ENCODE measurements around the gene GRIN2C. TPM values are rescaled to one million over a fixed set of nuclear protein-coding genes. Genes with fewer than 3 reads are reported as not detected.
"Not testable (repeated sequence)": the region's sequence is repeated elsewhere in the genome, so short reads cannot be mapped to it uniquely, and the experiment has no call there.

Gene GRIN2C
- total RNA-seq, 2 donors from 2014 or later = 3.6 TPM; not detected in 1

DNA sequence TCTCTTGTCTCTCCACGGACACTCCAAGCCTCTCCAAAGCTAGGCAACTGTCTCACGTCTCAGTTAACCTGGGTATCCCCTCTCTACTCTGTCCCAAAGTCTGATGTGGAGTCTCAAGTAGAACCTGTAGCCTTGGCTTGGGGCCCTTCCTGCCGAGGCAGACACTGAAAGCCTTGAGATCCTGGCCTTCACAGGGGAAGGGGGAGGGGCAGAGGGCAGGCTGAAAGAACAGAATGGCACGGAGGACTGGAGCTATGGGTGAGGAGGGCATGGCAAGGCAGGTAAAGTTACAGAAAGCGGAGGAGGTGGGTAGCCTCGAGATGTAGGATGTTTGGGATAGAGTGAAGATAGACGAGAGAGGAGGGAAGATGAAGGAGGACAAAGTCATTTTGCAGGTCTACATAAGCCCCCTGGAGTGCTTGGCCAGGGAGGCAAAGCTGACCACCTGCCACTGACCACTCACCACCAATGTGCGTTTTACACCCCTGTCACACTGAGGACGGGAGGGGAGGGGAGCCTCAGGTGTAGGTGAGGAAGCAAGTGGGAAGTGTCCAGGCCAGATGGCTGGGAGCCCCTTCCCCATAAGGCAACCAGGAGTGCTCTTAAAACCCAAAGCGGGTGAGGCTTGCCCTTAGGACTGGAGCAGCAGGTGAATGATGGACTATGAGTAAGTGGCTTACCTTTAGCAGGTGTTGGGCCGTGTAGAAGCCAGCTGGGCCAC, 11.8 kb upstream of the GRIN2C start:
- H3K4me1 ChIP-seq (replicated peaks) = no peaks in the 10 kb centered on the region
- no peaks in the 10 kb centered on the region for H3K27me3 ChIP-seq (replicated peaks; ENCODE audit: insufficient read depth)
- TF ChIP-seq, protein P1, sequence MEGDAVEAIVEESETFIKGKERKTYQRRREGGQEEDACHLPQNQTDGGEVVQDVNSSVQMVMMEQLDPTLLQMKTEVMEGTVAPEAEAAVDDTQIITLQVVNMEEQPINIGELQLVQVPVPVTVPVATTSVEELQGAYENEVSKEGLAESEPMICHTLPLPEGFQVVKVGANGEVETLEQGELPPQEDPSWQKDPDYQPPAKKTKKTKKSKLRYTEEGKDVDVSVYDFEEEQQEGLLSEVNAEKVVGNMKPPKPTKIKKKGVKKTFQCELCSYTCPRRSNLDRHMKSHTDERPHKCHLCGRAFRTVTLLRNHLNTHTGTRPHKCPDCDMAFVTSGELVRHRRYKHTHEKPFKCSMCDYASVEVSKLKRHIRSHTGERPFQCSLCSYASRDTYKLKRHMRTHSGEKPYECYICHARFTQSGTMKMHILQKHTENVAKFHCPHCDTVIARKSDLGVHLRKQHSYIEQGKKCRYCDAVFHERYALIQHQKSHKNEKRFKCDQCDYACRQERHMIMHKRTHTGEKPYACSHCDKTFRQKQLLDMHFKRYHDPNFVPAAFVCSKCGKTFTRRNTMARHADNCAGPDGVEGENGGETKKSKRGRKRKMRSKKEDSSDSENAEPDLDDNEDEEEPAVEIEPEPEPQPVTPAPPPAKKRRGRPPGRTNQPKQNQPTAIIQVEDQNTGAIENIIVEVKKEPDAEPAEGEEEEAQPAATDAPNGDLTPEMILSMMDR (IDR thresholded peaks at IDR 0.05) = no peak
- TF ChIP-seq POLR2AphosphoS5 (IDR thresholded peaks at IDR 0.05) (no peak), POLR2A (IDR thresholded peaks at IDR 0.05) (no peak)
- 82% methylated on average over 11 of the region's 11 CpGs for WGBS
- H3K36me3 ChIP-seq = no peaks in the 10 kb centered on the region
- H3K27ac ChIP-seq = no peak overlapping the region
- no peak for DNase-seq (ENCODE audit: low spot score)
- intact Hi-C loops (cut with DNase I) = no loop called here
- no peak overlapping the region for H3K4me3 ChIP-seq
- H3K9me3 ChIP-seq = no peaks in the 10 kb centered on the region

DNA sequence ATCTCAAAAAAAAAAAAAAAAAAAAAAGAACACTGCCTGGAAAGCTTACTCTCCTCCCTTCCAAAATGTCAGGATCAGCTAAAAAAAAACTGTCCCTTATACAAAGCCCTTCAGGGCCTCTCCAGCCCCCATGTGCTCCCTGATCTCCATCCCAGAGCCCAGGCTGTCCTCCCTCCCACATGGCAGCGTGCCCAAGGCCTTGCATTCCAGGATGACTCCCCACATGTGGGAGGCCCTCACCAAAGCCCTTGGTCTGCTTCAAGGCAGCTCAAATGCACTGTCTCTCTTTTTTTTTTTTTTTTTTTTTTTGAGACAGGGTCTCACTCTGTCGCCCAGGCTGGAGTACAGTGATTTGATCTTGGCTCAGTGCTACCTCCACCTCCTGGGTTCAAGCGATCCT, 10.8 kb upstream of the GRIN2C start:
- Histone ChIP-seq H3K4me3 (no peak overlapping the region), H3K9me3 (no peaks in the 10 kb centered on the region), H3K27me3 (replicated peaks; ENCODE audit: insufficient read depth) (no peaks in the 10 kb centered on the region), H3K36me3 (no peaks in the 10 kb centered on the region), H3K4me1 (replicated peaks) (no peaks in the 10 kb centered on the region), H3K27ac (no peak overlapping the region)
- TF ChIP-seq, protein P1 (IDR thresholded peaks at IDR 0.05) = no peak
- TF ChIP-seq POLR2AphosphoS5 (IDR thresholded peaks at IDR 0.05) (no peak), POLR2A (IDR thresholded peaks at IDR 0.05) (no peak)
- 84% methylated on average over 3 of the region's 3 CpGs for WGBS
- DNase-seq (ENCODE audit: low spot score) = no peak
- intact Hi-C loops (cut with DNase I) = no loop called here

DNA sequence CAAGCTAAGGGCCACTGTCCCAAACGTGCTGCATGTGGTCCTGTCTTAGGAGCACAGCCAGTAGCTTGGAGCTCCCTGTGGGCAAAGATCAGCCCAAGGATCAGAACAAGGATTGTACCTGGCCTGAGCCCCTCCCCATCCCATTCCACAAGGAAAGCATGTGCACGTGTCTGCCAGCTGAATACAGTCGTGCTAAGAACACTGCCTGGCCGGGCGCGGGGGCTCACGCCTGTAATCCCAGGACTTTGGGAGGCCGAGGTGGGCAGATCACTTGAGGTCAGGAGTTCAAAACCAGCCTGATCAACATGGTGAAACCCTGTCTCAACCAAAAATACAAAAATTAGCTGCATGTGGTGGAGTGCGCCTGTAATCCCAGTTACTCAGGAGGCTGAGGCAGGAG, 10.3 kb upstream of the GRIN2C start:
- H3K4me3 ChIP-seq; DNase-seq (ENCODE audit: low spot score); intact Hi-C loops (cut with DNase I); H3K9me3 ChIP-seq; H3K27me3 ChIP-seq (replicated peaks; ENCODE audit: insufficient read depth); H3K27ac ChIP-seq; H3K36me3 ChIP-seq; H3K4me1 ChIP-seq (replicated peaks): not testable (repeated sequence)
- WGBS = 94% methylated on average over 9 of the region's 9 CpGs

DNA sequence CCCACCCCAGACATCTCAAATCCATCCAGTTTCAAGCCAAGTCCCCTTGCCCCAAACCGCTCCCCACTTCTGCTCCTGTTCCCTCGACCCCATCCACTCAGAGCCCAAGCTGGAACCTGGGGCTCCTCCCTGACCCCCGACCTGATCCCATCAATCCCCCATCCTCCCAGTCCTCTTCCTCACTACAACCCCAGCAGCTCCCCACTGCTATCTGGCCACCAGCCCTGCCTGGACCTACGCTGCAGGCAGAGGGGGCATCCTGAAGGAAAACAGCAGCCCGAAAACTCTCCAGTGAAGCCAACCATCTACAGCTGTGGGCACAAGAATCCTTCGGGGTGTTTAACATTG, 9.2 kb upstream of the GRIN2C start:
- Histone ChIP-seq H3K4me3 (no peak overlapping the region), H3K27ac (no peak overlapping the region), H3K36me3 (no peaks in the 10 kb centered on the region), H3K27me3 (replicated peaks; ENCODE audit: insufficient read depth) (no peaks in the 10 kb centered on the region), H3K9me3 (no peaks in the 10 kb centered on the region), H3K4me1 (replicated peaks) (no peaks in the 10 kb centered on the region)
- 96% methylated on average over 6 of the region's 6 CpGs for WGBS
- no peak for DNase-seq (ENCODE audit: low spot score)
- intact Hi-C loops (cut with DNase I) = no loop called here
- TF ChIP-seq POLR2AphosphoS5 (IDR thresholded peaks at IDR 0.05) (no peak), POLR2A (IDR thresholded peaks at IDR 0.05) (no peak)
- TF ChIP-seq, protein P1 (IDR thresholded peaks at IDR 0.05) = no peak

DNA sequence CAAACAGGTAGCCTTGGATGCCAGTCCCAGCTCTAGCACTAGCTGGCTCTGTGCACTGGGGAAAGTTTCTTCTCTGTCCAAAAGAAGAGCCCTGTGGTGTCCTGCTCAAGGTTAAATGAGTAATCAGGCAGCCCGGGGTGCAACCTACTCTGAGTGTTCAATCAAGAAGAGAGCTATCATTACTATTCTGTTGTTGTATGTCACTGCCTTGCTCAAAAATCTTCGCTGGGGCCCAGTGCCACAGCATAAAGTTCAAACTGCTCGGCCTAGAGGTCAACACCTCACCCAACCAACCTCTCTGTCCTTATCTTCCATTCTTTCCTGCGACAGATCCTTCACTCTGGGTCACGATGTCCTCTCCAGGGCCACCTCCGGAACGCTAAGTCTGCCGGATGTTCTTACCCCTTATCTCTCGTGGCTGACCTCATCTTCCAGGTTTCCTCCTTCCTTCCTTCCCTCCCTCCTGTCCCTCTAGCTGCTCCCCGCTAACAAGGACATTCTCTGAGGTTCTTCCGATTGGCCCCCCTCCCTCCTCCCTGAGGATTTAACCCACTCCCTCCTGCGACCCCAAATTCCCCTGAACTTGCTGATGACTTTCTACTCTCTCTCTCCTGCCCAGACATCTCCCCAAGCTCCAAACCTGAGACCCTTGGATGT, 8.7 kb upstream of the GRIN2C start:
- H3K36me3 ChIP-seq = no peaks in the 10 kb centered on the region
- 81% methylated on average over 12 of the region's 12 CpGs for WGBS
- H3K4me1 ChIP-seq (replicated peaks) = no peaks in the 10 kb centered on the region
- H3K27ac ChIP-seq = no peak overlapping the region
- H3K4me3 ChIP-seq = no peak overlapping the region
- H3K27me3 ChIP-seq (replicated peaks; ENCODE audit: insufficient read depth) = no peaks in the 10 kb centered on the region
- intact Hi-C loops (cut with DNase I) = no loop called here
- no peak for TF ChIP-seq POLR2AphosphoS5 (IDR thresholded peaks at IDR 0.05)
- no peak for TF ChIP-seq POLR2A (IDR thresholded peaks at IDR 0.05)
- H3K9me3 ChIP-seq = no peaks in the 10 kb centered on the region
- no peak for DNase-seq (ENCODE audit: low spot score)

All from prostate gland (tissue), 2 donors.